ENCODE results near the gene MKRN2.

DNA sequence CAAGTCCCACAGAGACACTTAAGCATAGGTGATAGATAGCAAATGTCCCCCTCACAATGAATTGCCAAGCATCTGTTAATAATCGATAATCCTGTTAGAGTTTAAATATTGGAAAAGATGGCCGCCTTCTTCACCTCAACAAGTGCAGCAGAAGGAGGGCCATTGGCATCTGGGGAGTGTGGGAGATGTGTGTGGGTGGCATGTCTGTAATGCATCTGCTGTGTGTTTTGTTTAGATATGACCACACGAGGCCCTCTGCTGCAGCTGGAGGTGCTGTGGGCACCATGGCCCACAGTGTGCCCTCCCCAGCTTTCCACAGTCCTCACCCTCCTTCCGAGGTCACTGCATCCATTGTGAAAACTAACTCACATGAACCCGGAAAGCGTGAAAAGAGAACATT lies 12.9 kb downstream of the MKRN2 start:
- no peak for TF ChIP-seq GTF2F1 (IDR thresholded peaks at IDR 0.05; ENCODE audit: low read depth, low read length)
- no peak for TF ChIP-seq U2AF2 (optimal IDR thresholded peaks at IDR 0.05; ENCODE audit: low read depth, low read length)
- TF ChIP-seq MYC (IDR thresholded peaks at IDR 0.05; ENCODE audit: low read depth, low read length) = no peak
- no peak for TF ChIP-seq MYC (CRISPR knock-in tag; IDR thresholded peaks at IDR 0.05; ENCODE audit: borderline replicate concordance, low read depth)
